HepG2 (cell line): ENCODE measurements around the gene NR2F1-AS1. TPM values are rescaled to one million over a fixed set of nuclear protein-coding genes. Genes with fewer than 3 reads are reported as not detected.

Source experiments
- ATAC-seq: fragments of 200-7000 bp; cut with Tn5 transposase; 3 replicates; pipeline ENCODE4 v1.9.1; 2020; ENCODE audit warnings: mild to moderate bottlenecking, moderate library complexity
- BruUV-seq: library from RNA; stranded (reverse); fragments of 400-500 nt; replicated peaks from 2 replicates; lab custom pipeline; 2021; lab: Mats Ljungman, UMichigan
- CTCF ChIA-PET: fragments of 300-600 bp; formaldehyde crosslinking; extraction: SDS; loops from one replicate; lab custom pipeline; 2021; ENCODE audit warnings: low total read pairs, inconsistent platforms, low intra/inter-chr PET ratio; lab: Yijun Ruan, JAX
- POLR2A ChIA-PET: fragments of 350-600 bp; sonication (Branson Sonifier 250); formaldehyde crosslinking; loops from one replicate; lab custom pipeline; 2020; ENCODE audit warnings: antibody characterized with exemption, inconsistent platforms; lab: Yijun Ruan, JAX
- DNase-seq: peaks from one replicate; pipeline ENCODE4 v3.0.0-alpha.2; 2015; ENCODE audit warnings: low spot score
- FAIRE-seq: peaks from 3 replicates; lab custom pipeline; 2011; peaks lifted over from hg19 to GRCh38; lab: Jason Lieb, UNC
- H2AFZ ChIP-seq: one replicate; pipeline ENCODE4 v1.6.1; 2011; ENCODE audit warnings: low read length, inconsistent platforms
- H3K27ac ChIP-seq: fragments of 300-600 bp; 3 replicates; pipeline ENCODE4 v1.8.0; 2011; ENCODE audit warnings: mixed run types, mild to moderate bottlenecking, mixed read lengths, low read length, inconsistent platforms; ENCODE audit not compliant: insufficient read depth; ENCODE audit errors: extremely low read length
- H3K27me3 ChIP-seq, 2 experiments: fragments of 200-600 bp in 1 of 2; 2 replicates in 1 of 2; 3 replicates in 1 of 2; pipeline versions ENCODE4 v1.6.0 to v1.8.0; 2011; ENCODE audit warnings: low read length in 2 of 2, mild to moderate bottlenecking in 2 of 2, moderate library complexity in 2 of 2, inconsistent platforms in 1 of 2; ENCODE audit not compliant: insufficient read depth in 2 of 2, control insufficient read depth in 1 of 2
- H3K36me3 ChIP-seq, 2 experiments: fragments of 200-600 bp in 1 of 2; replicated peaks in 1 of 2; 2 replicates in 1 of 2; 3 replicates in 1 of 2; pipeline versions ENCODE4 v1.5.1 to v1.8.0; 2011; ENCODE audit warnings: low read length in 2 of 2, inconsistent platforms in 1 of 2; ENCODE audit not compliant: insufficient read depth in 2 of 2, control insufficient read depth in 1 of 2
- H3K4me1 ChIP-seq: 2 replicates; pipeline ENCODE4 v1.5.1; 2012; ENCODE audit warnings: low read length, inconsistent platforms; ENCODE audit not compliant: insufficient read depth
- H3K4me2 ChIP-seq: 2 replicates; pipeline ENCODE4 v1.6.0; 2011; ENCODE audit warnings: low read depth, low read length, inconsistent platforms
- H3K4me3 ChIP-seq, 3 experiments: fragments of 200-600 bp in 1 of 3; sonication (generic), shearing (Covaris generic) in 1 of 3; replicated peaks in 1 of 3; 2 replicates each; pipeline ENCODE4 v1.5.1; 2011 to 2016; ENCODE audit warnings: low read length in 3 of 3, inconsistent platforms in 2 of 3, low read depth in 2 of 3, mild to moderate bottlenecking in 2 of 3, control low read depth in 1 of 3, mixed read lengths in 1 of 3; ENCODE audit not compliant: insufficient read depth in 1 of 3
- H3K79me2 ChIP-seq: one replicate; pipeline ENCODE4 v1.6.1; 2011; ENCODE audit warnings: low read length, inconsistent platforms; ENCODE audit not compliant: insufficient read depth
- H3K9ac ChIP-seq: 2 replicates; pipeline ENCODE4 v1.6.0; 2011; ENCODE audit warnings: mild to moderate bottlenecking, low read depth, low read length, inconsistent platforms; ENCODE audit not compliant: insufficient read depth
- H3K9me3 ChIP-seq: 2 replicates; pipeline ENCODE4 v1.5.1; 2012; ENCODE audit warnings: mild to moderate bottlenecking, low read length
- H4K20me1 ChIP-seq: 2 replicates; pipeline ENCODE4 v1.6.0; 2011; ENCODE audit warnings: inconsistent platforms, mild to moderate bottlenecking, low read length, moderate library complexity; ENCODE audit not compliant: insufficient read depth
- CHD4 ChIP-seq: fragments of 200-600 bp; sonication (generic); IDR thresholded peaks from 2 replicates; pipeline ENCODE4 v1.7.0; 2017; ENCODE audit warnings: mild to moderate bottlenecking, low read length, borderline replicate concordance
- EED ChIP-seq: sonication (generic); formaldehyde crosslinking; IDR thresholded peaks from 2 replicates; pipeline ENCODE4 v1.5.0; 2020; ENCODE audit warnings: mild to moderate bottlenecking, missing genetic modification reagents
- MZF1 ChIP-seq: sonication (generic); formaldehyde crosslinking; IDR thresholded peaks from 2 replicates; pipeline ENCODE4 v1.8.1; 2023; ENCODE audit warnings: mild to moderate bottlenecking, missing genetic modification reagents, borderline replicate concordance
- RCOR2 ChIP-seq: IDR thresholded peaks from 2 replicates; pipeline ENCODE4 v1.6.1; 2016; ENCODE audit warnings: missing biosample characterization, missing genetic modification reagents
- TOPORS ChIP-seq: sonication (generic); formaldehyde crosslinking; IDR thresholded peaks from 2 replicates; pipeline ENCODE4 v1.8.0; 2023; ENCODE audit warnings: mild to moderate bottlenecking, missing genetic modification reagents
- XRCC5 ChIP-seq: fragments of 200-400 bp; formaldehyde crosslinking; optimal IDR thresholded peaks from 2 replicates; pipeline ENCODE3; 2017; ENCODE audit warnings: mild to moderate bottlenecking, low read length
- ZNF142 ChIP-seq: sonication (generic); formaldehyde crosslinking; IDR thresholded peaks from 2 replicates; pipeline ENCODE4 v1.4.0; 2020; ENCODE audit warnings: missing genetic modification reagents
- ZNF781 ChIP-seq: sonication (generic); formaldehyde crosslinking; IDR thresholded peaks from 2 replicates; pipeline ENCODE4 v1.5.1; 2020; ENCODE audit warnings: borderline replicate concordance, mild to moderate bottlenecking, missing genetic modification reagents; ENCODE audit errors: not compliant biosample characterization
- WGBS: methylation state at CpG from one replicate; pipeline ENCODE4 v1.1.6; 2017; ENCODE audit warnings: low lambda C conversion rate; 5-methylcytosine and 5-hydroxymethylcytosine counted together
- in situ Hi-C: cut with HindIII; loops from 2 replicates; pipeline ENCODE4 v1.10.0; 2017; ENCODE audit warnings: low pct_unique_long_range_greater_than_20kb; ENCODE audit not compliant: extremely low pct_ligation_motif_present
- intact Hi-C: fragments of 100-400 bp; cut with micrococcal nuclease; formaldehyde crosslinking; loops from one replicate; pipeline ENCODE4 v1.10.0; 2022; ENCODE audit not compliant: unreplicated experiment
- polyA plus RNA-seq, 8 experiments: library from polyadenylated mRNA; depleted of rRNA in 3 of 8; stranded (reverse) in 7 of 8; unstranded in 1 of 8; fragments of >200 nt; fragmentation: Illumina TruSeq in 4 of 8; extraction: Trizol in 4 of 8; gene quantifications; 2 replicates each; pipeline versions ENCODE4 v1.2.1 to v1.2.3, GENCODE V29; 2011 to 2016; ENCODE audit warnings: low read depth in 4 of 8, missing spikeins in 1 of 8, mixed read lengths in 1 of 8; ENCODE audit not compliant: insufficient read depth in 1 of 8
- total RNA-seq, 5 experiments: library from RNA; depleted of rRNA; stranded (reverse); fragments of >200 nt; fragmentation: Illumina TruSeq; extraction: Trizol; gene quantifications; 2 replicates each; pipeline ENCODE4 v1.2.3, GENCODE V29; 2016; ENCODE audit warnings: low read depth in 1 of 5
- TF ChIP-seq, protein P1 (sequence below): IDR thresholded peaks from 2 replicates; pipeline ENCODE4 v1.6.1; 2016
- TF ChIP-seq, protein P2 (sequence below): sonication (generic); formaldehyde crosslinking; IDR thresholded peaks from 2 replicates; pipeline ENCODE4 v1.4.0; 2020; ENCODE audit warnings: mild to moderate bottlenecking, missing genetic modification reagents
- TF ChIP-seq, protein P3 (sequence below): sonication (generic); formaldehyde crosslinking; IDR thresholded peaks from 2 replicates; pipeline ENCODE4 v1.4.0; 2020; ENCODE audit warnings: low read depth, missing genetic modification reagents

The NR2F1-AS1 gene
- total and polyA plus RNA-seq, 2 of the 13 experiments (the other 11 are each of a cell fraction or from before 2014, with no cell fraction given) = 2.8 TPM

DNA sequence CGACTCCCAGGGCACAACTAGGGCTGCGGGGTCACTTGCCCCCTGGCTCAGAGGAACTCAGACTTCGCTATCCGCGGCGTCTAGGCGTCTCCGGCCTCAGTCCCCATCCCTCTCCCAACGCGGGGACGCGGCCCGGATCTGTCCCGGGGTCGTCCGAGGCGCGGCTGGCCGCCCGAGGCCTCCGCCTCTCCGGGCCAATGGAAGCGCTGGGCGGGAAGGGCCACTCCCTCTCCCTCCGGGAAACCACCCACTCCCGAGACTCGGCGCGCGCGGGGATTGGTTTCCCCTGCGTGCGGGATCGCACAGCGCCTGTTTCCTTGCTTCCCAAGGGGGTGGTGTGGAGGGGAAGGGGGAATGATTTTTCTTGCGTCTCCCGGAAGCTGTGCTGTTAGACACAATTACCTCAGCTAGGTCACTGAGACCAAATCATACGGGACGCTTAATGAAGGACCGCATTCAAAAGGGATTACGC, 40.3 kb upstream of the NR2F1-AS1 start:
- Histone ChIP-seq H3K4me2 (peak overlapping the region; percentile 83), H3K4me1 (peaks cover 6% of the 10 kb centered on the region), H3K36me3 (no peaks in the 10 kb centered on the region), H3K27me3 (no peaks in the 10 kb centered on the region), H3K79me2 (no peaks in the 10 kb centered on the region), H2AFZ (peak overlapping the region; percentile 84), H3K9ac (peak overlapping the region; percentile 65), H3K27ac (peak overlapping the region; percentile 48), H4K20me1 (no peaks in the 10 kb centered on the region), H3K9me3 (no peaks in the 10 kb centered on the region), H3K4me3 (peak overlapping the region; percentile 55 to 81 (median 80))
- in situ Hi-C loops (no loop called here), intact Hi-C loops (loop anchor here (1.0 to 5.0 kb wide), 3 partner anchors 38 to 176 kb away; partner anchors contain the start of gene NR2F1)
- 1% methylated on average over 19 of the region's 41 CpGs for WGBS
- no peak for FAIRE-seq
- ChIA-PET POLR2A (interaction anchor here (0.7 kb wide), 1 partner anchor 9 kb away, joined by 3 read pairs; no protein-coding TSS in a partner anchor), CTCF (no interaction called here)
- no TSS peak for BruUV-seq
- DNase-seq = peak; percentile 20
- peak; percentile 84 for ATAC-seq
- TF ChIP-seq, protein P1, sequence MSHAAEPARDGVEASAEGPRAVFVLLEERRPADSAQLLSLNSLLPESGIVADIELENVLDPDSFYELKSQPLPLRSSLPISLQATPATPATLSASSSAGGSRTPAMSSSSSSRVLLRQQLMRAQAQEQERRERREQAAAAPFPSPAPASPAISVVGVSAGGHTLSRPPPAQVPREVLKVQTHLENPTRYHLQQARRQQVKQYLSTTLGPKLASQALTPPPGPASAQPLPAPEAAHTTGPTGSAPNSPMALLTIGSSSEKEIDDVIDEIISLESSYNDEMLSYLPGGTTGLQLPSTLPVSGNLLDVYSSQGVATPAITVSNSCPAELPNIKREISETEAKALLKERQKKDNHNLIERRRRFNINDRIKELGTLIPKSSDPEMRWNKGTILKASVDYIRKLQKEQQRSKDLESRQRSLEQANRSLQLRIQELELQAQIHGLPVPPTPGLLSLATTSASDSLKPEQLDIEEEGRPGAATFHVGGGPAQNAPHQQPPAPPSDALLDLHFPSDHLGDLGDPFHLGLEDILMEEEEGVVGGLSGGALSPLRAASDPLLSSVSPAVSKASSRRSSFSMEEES (CRISPR knock-in tag) = peak; percentile 57; the same call in 1 of the 2 replicates
- TF ChIP-seq XRCC5 (peak; percentile 72), TOPORS (CRISPR knock-in tag) (0 out of 2 replicates have a peak, but pooled peaks have one; percentile 44), EED (CRISPR knock-in tag) (no peak), CHD4 (no peak), ZNF142 (peak; percentile 16; the same call in 1 of the 2 replicates), MZF1 (CRISPR knock-in tag) (0 out of 2 replicates have a peak, but pooled peaks have one; percentile 37), RCOR2 (CRISPR knock-in tag) (peak; percentile 48; the same call in 1 of the 2 replicates), ZNF781 (CRISPR knock-in tag) (peak; percentile 33)
- TF ChIP-seq, protein P2, sequence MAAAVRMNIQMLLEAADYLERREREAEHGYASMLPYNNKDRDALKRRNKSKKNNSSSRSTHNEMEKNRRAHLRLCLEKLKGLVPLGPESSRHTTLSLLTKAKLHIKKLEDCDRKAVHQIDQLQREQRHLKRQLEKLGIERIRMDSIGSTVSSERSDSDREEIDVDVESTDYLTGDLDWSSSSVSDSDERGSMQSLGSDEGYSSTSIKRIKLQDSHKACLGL (CRISPR knock-in tag) = 0 out of 2 replicates have a peak, but pooled peaks have one; percentile 41
- TF ChIP-seq, protein P3, sequence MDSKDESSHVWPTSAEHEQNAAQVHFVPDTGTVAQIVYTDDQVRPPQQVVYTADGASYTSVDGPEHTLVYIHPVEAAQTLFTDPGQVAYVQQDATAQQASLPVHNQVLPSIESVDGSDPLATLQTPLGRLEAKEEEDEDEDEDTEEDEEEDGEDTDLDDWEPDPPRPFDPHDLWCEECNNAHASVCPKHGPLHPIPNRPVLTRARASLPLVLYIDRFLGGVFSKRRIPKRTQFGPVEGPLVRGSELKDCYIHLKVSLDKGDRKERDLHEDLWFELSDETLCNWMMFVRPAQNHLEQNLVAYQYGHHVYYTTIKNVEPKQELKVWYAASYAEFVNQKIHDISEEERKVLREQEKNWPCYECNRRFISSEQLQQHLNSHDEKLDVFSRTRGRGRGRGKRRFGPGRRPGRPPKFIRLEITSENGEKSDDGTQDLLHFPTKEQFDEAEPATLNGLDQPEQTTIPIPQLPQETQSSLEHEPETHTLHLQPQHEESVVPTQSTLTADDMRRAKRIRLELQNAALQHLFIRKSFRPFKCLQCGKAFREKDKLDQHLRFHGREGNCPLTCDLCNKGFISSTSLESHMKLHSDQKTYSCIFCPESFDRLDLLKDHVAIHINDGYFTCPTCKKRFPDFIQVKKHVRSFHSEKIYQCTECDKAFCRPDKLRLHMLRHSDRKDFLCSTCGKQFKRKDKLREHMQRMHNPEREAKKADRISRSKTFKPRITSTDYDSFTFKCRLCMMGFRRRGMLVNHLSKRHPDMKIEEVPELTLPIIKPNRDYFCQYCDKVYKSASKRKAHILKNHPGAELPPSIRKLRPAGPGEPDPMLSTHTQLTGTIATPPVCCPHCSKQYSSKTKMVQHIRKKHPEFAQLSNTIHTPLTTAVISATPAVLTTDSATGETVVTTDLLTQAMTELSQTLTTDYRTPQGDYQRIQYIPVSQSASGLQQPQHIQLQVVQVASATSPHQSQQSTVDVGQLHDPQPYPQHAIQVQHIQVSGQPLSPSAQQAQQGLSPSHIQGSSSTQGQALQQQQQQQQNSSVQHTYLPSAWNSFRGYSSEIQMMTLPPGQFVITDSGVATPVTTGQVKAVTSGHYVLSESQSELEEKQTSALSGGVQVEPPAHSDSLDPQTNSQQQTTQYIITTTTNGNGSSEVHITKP (CRISPR knock-in tag) = peak; percentile 23; the same call in 1 of the 2 replicates
